HepG2 (cell line): Measurements from ENCODE around the gene ANKRD40. TPM values are rescaled to one million over a fixed set of nuclear protein-coding genes. Genes with fewer than 3 reads are reported as not detected.

ENCODE experiments used
- DPF2 ChIP-seq: sonication (generic); formaldehyde crosslinking; IDR thresholded peaks from 2 replicates; pipeline ENCODE4 v1.4.0; 2020; ENCODE audit warnings: mild to moderate bottlenecking, low read depth, missing genetic modification reagents, borderline replicate concordance
- KDM5A ChIP-seq: fragments of 200-600 bp; sonication (generic); IDR thresholded peaks from 2 replicates; pipeline ENCODE4 v1.7.0; 2018; ENCODE audit warnings: antibody characterized with exemption, mild to moderate bottlenecking, low read length, borderline replicate concordance
- MATR3 ChIP-seq: sonication (generic); formaldehyde crosslinking; IDR thresholded peaks from 2 replicates; pipeline ENCODE4 v1.4.0; 2020; ENCODE audit warnings: missing genetic modification reagents
- NCOA1 ChIP-seq: sonication (generic); formaldehyde crosslinking; IDR thresholded peaks from 2 replicates; pipeline ENCODE4 v1.9.0; 2021; ENCODE audit warnings: missing genetic modification reagents
- NFYC ChIP-seq: IDR thresholded peaks from 2 replicates; pipeline ENCODE4 v1.6.1; 2016; ENCODE audit warnings: missing genetic modification reagents, missing compliant biosample characterization
- SIN3B ChIP-seq: fragments of 150-350 bp; IDR thresholded peaks from 2 replicates; pipeline ENCODE4 v1.6.1; 2014; ENCODE audit warnings: low read length
- STAT5B ChIP-seq: sonication (generic); formaldehyde crosslinking; IDR thresholded peaks from 2 replicates; pipeline ENCODE4 v1.4.0; 2020; ENCODE audit warnings: missing genetic modification reagents
- TEAD2 ChIP-seq: sonication (generic); formaldehyde crosslinking; IDR thresholded peaks from 2 replicates; pipeline ENCODE4 v1.9.0; 2021; ENCODE audit warnings: missing genetic modification reagents
- U2AF1 ChIP-seq: fragments of 200-400 bp; formaldehyde crosslinking; optimal IDR thresholded peaks from 2 replicates; pipeline ENCODE3; 2017; ENCODE audit warnings: mild to moderate bottlenecking, low read depth, low read length
- ZFY ChIP-seq: sonication (generic); formaldehyde crosslinking; IDR thresholded peaks from 2 replicates; pipeline ENCODE4 v1.4.0; 2020; ENCODE audit warnings: missing genetic modification reagents
- ZNF160 ChIP-seq: sonication (generic); formaldehyde crosslinking; IDR thresholded peaks from 2 replicates; pipeline ENCODE4 v1.8.0; 2022; ENCODE audit warnings: mild to moderate bottlenecking, inconsistent platforms, missing genetic modification reagents
- ZNF333 ChIP-seq: sonication (generic); formaldehyde crosslinking; IDR thresholded peaks from 2 replicates; pipeline ENCODE4 v1.4.0; 2020; ENCODE audit warnings: mild to moderate bottlenecking, missing genetic modification reagents, borderline replicate concordance
- ZNF567 ChIP-seq: sonication (generic); formaldehyde crosslinking; IDR thresholded peaks from 2 replicates; pipeline ENCODE4 v1.8.1; 2023; ENCODE audit warnings: mild to moderate bottlenecking, missing genetic modification reagents, borderline replicate concordance
- ZNF747 ChIP-seq: sonication (generic); formaldehyde crosslinking; IDR thresholded peaks from 2 replicates; pipeline ENCODE4 v1.8.1; 2023; ENCODE audit warnings: missing genetic modification reagents, mild to moderate bottlenecking, borderline replicate concordance
- polyA plus RNA-seq, 8 experiments: library from polyadenylated mRNA; depleted of rRNA in 3 of 8; stranded (reverse) in 7 of 8; unstranded in 1 of 8; fragments of >200 nt; fragmentation: Illumina TruSeq in 4 of 8; extraction: Trizol in 4 of 8; gene quantifications; 2 replicates each; pipeline versions ENCODE4 v1.2.1 to v1.2.3, GENCODE V29; 2011 to 2016; ENCODE audit warnings: low read depth in 4 of 8, missing spikeins in 1 of 8, mixed read lengths in 1 of 8; ENCODE audit not compliant: insufficient read depth in 1 of 8
- total RNA-seq, 5 experiments: library from RNA; depleted of rRNA; stranded (reverse); fragments of >200 nt; fragmentation: Illumina TruSeq; extraction: Trizol; gene quantifications; 2 replicates each; pipeline ENCODE4 v1.2.3, GENCODE V29; 2016; ENCODE audit warnings: low read depth in 1 of 5
- TF ChIP-seq, protein P1 (sequence below): sonication (generic); formaldehyde crosslinking; IDR thresholded peaks from 2 replicates; pipeline ENCODE4 v1.4.0; 2020; ENCODE audit warnings: missing genetic modification reagents
- TF ChIP-seq, protein P2 (sequence below): sonication (generic); formaldehyde crosslinking; conservative IDR thresholded peaks from 2 replicates; pipeline ENCODE4 v1.8.0; 2022; ENCODE audit warnings: low read depth, missing genetic modification reagents
- TF ChIP-seq, protein P3 (sequence below): sonication (generic); formaldehyde crosslinking; IDR thresholded peaks from 2 replicates; pipeline ENCODE4 v1.4.0; 2020; ENCODE audit warnings: low read depth, missing genetic modification reagents
- TF ChIP-seq, protein P4 (sequence below): sonication (generic); formaldehyde crosslinking; IDR thresholded peaks from 2 replicates; pipeline ENCODE4 v1.4.0; 2020; ENCODE audit warnings: mild to moderate bottlenecking, missing genetic modification reagents, borderline replicate concordance
- TF ChIP-seq, protein P5 (sequence below): sonication (generic); formaldehyde crosslinking; IDR thresholded peaks from 2 replicates; pipeline ENCODE4 v1.4.0; 2020; ENCODE audit warnings: low read depth, mild to moderate bottlenecking, missing genetic modification reagents

Gene ANKRD40
- total and polyA plus RNA-seq, 2 of the 13 experiments (the other 11 are each of a cell fraction or from before 2014, with no cell fraction given) = 35.0 to 46.4 TPM

DNA sequence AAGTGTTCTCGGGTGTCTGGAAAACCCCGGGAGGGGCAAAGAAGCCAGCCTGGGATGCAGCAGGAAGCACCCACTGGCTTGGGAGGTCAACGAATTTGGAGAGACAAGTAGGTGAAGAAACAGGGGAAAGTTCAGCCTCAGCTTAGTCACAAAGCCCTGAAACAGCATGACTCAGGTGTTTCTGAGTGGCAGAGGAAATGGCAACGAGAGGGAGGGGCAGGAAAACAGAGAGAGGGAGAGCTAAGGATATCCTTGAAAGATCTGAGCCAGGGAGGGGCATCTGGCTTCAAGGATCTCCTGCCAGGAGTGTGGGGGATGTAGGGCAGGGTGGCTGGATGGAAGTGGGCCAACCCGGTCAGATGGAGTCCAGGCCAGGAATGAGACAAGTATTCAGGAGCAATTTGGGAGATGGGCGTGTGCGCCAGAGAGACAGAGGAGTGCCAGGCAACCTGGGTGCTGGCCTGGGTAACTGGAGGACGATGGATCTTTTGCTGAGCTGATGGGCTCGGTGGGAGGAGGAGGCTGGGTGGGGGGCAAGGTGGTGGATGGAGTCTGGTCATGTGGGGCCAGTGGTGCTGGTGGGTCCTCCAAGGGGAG, 45.8 kb downstream of the ANKRD40 start (continued):
- TF ChIP-seq, protein P1, sequence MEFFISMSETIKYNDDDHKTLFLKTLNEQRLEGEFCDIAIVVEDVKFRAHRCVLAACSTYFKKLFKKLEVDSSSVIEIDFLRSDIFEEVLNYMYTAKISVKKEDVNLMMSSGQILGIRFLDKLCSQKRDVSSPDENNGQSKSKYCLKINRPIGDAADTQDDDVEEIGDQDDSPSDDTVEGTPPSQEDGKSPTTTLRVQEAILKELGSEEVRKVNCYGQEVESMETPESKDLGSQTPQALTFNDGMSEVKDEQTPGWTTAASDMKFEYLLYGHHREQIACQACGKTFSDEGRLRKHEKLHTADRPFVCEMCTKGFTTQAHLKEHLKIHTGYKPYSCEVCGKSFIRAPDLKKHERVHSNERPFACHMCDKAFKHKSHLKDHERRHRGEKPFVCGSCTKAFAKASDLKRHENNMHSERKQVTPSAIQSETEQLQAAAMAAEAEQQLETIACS (CRISPR knock-in tag) = no peak
- no peak; the same call in 1 of the 2 replicates for TF ChIP-seq ZFY (CRISPR knock-in tag)
- no peak for TF ChIP-seq U2AF1
- TF ChIP-seq, protein P2, sequence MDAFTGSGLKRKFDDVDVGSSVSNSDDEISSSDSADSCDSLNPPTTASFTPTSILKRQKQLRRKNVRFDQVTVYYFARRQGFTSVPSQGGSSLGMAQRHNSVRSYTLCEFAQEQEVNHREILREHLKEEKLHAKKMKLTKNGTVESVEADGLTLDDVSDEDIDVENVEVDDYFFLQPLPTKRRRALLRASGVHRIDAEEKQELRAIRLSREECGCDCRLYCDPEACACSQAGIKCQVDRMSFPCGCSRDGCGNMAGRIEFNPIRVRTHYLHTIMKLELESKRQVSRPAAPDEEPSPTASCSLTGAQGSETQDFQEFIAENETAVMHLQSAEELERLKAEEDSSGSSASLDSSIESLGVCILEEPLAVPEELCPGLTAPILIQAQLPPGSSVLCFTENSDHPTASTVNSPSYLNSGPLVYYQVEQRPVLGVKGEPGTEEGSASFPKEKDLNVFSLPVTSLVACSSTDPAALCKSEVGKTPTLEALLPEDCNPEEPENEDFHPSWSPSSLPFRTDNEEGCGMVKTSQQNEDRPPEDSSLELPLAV = no peak
- TF ChIP-seq STAT5B = no peak
- TF ChIP-seq ZNF747 = 0 out of 2 replicates have a peak, but pooled peaks have one; percentile 9
- TF ChIP-seq NFYC = no peak
- TF ChIP-seq ZNF160 (CRISPR knock-in tag) = no peak
- TF ChIP-seq TEAD2 (CRISPR knock-in tag) = no peak
- no peak for TF ChIP-seq SIN3B
- no peak for TF ChIP-seq KDM5A
- TF ChIP-seq DPF2 = peak; percentile 50; the same call in 1 of the 2 replicates
- no peak for TF ChIP-seq MATR3 (CRISPR knock-in tag)
- TF ChIP-seq, protein P3, sequence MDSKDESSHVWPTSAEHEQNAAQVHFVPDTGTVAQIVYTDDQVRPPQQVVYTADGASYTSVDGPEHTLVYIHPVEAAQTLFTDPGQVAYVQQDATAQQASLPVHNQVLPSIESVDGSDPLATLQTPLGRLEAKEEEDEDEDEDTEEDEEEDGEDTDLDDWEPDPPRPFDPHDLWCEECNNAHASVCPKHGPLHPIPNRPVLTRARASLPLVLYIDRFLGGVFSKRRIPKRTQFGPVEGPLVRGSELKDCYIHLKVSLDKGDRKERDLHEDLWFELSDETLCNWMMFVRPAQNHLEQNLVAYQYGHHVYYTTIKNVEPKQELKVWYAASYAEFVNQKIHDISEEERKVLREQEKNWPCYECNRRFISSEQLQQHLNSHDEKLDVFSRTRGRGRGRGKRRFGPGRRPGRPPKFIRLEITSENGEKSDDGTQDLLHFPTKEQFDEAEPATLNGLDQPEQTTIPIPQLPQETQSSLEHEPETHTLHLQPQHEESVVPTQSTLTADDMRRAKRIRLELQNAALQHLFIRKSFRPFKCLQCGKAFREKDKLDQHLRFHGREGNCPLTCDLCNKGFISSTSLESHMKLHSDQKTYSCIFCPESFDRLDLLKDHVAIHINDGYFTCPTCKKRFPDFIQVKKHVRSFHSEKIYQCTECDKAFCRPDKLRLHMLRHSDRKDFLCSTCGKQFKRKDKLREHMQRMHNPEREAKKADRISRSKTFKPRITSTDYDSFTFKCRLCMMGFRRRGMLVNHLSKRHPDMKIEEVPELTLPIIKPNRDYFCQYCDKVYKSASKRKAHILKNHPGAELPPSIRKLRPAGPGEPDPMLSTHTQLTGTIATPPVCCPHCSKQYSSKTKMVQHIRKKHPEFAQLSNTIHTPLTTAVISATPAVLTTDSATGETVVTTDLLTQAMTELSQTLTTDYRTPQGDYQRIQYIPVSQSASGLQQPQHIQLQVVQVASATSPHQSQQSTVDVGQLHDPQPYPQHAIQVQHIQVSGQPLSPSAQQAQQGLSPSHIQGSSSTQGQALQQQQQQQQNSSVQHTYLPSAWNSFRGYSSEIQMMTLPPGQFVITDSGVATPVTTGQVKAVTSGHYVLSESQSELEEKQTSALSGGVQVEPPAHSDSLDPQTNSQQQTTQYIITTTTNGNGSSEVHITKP = peak; percentile 60; the same call in 1 of the 2 replicates
- no peak for TF ChIP-seq ZNF567 (CRISPR knock-in tag)
- TF ChIP-seq, protein P4, sequence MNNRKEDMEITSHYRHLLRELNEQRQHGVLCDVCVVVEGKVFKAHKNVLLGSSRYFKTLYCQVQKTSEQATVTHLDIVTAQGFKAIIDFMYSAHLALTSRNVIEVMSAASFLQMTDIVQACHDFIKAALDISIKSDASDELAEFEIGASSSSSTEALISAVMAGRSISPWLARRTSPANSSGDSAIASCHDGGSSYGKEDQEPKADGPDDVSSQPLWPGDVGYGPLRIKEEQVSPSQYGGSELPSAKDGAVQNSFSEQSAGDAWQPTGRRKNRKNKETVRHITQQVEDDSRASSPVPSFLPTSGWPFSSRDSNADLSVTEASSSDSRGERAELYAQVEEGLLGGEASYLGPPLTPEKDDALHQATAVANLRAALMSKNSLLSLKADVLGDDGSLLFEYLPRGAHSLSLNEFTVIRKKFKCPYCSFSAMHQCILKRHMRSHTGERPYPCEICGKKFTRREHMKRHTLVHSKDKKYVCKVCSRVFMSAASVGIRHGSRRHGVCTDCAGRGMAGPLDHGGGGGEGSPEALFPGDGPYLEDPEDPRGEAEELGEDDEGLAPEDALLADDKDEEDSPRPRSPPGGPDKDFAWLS = no peak
- 0 out of 2 replicates have a peak, but pooled peaks have one; percentile 6 for TF ChIP-seq ZNF333 (CRISPR knock-in tag)
- TF ChIP-seq, protein P5, sequence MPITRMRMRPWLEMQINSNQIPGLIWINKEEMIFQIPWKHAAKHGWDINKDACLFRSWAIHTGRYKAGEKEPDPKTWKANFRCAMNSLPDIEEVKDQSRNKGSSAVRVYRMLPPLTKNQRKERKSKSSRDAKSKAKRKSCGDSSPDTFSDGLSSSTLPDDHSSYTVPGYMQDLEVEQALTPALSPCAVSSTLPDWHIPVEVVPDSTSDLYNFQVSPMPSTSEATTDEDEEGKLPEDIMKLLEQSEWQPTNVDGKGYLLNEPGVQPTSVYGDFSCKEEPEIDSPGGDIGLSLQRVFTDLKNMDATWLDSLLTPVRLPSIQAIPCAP (CRISPR knock-in tag) = no peak
- TF ChIP-seq NCOA1 = no peak
